Head of caudate nucleus (tissue), 42 donors: Measurements from ENCODE around the gene GREB1.

Experiments
- DNase-seq, 42 donors: peaks; one replicate each; pipeline versions ENCODE4 v3.0.0 to v3.0.0-alpha.2; 2020 to 2021; ENCODE audit warnings: mixed read lengths in 7 of 42
- intact Hi-C: fragments of 100-400 bp; cut with DNase I; formaldehyde crosslinking; loops from one replicate; pipeline ENCODE4 v1.15.0; 2022

Gene GREB1

DNA sequence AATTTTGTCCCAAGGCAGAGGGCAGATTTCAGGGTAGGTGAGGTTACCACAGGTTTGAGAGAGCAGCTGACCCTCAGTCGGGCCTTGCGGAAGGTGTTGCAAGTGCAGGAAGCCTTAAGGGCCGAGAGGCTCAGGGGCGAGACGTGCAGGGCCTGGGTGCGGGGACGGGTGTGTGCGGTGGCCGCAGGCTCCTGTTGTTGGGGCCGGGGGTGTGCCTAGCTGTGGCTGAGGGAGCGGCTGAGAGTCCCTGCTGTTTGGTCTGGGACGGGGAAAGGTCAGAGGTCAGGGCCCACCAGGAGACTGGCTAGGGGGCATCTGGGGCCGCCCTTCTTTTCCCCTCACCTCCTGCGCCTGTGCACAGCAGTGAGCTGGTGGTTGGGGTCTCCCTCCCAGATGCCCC, 83.7 kb downstream of the GREB1 start:
- no peak for DNase-seq
- intact Hi-C loops, result no loop called here

DNA sequence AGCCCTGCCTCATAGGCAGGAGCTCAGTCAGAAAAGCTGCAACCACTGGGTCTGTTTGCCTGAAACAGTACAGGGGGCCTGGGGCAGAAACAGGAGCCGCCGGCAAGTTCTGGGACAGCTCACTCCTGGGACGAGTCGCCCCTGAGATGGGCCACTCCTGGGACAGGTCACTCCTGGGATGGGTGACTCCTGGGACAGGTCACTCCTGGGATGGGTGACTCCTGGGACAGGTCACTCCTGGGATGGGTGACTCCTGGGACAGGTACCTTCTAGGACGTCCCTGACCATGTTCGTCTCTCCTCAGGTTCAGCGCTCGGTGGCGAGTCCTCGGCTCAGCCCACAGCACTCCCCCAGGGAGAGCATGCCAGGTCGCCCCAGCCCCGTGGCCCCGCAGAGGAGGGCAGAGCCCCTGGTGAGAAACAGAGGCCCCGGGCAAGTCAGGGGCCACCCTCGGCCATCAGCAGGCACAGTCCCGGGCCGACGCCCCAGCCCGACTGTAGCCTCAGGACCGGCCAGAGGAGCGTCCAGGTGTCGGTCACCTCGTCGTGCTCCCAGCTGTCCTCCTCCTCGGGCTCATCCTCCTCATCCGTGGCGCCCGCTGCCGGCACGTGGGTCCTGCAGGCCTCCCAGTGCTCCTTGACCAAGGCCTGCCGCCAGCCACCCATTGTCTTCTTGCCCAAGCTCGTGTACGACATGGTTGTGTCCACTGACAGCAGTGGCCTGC, 84.3 kb downstream of the GREB1 start:
- intact Hi-C loops, result no loop called here
- no peak for DNase-seq

DNA sequence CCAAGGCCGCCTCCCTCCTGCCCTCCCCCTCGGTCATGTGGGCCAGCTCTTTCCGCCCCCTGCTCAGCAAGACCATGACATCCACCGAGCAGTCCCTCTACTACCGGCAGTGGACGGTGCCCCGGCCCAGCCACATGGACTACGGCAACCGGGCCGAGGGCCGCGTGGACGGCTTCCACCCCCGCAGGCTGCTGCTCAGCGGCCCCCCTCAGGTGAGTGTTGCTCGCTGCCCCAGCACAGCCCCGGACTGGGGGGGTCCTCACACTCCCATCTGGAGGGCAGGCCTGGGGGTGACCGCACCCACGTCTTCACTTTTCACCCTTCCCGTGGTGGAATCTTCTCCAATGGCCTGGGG, 84.8 kb downstream of the GREB1 start:
- DNase-seq, result no peak
- intact Hi-C loops, result no loop called here

DNA sequence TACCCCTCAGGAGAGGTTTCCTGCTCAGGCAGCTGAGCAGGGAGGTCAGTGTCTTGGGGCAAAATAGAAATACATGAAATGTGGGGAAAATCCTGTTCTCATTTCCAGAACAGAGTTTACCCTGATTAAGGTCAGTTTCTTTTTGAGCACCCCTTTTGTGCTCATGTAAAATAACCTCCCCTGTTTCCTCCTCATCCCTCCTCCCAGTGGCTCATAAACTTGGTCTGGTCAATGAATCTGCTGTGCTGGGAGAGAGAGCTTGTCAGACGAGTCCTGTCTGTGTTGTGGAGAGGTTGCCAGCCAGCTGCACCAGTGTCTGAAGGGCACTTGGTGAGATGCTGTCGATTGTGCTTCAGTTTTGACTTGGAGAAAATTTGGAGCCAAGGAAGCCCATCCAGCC, 87.6 kb downstream of the GREB1 start:
- intact Hi-C loops, result no loop called here

DNA sequence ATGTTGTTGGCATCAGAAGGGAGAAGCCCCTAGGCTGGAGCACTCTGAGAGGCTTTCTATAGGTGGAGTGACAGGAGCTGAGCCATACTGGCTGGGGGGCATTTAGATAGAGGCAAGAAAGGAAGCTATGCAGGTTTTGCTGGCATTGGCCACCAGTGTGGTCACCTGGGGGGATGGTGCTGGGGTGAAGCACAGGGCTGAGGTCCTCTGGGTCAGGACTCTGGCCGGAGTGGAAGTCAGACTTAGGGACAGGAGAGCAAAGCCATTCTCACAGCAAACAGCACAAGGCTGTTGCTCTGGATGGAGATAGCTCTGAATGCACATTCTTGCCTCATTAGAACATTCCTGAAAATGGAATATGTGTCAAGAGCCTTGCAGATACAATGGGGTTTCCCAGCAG, 88.8 kb downstream of the GREB1 start:
- DNase-seq, result peak in 2 of 42 donors; percentile 1 to 5
- intact Hi-C loops, result no loop called here

More for the DNA sequence above, 87.6 kb downstream of the GREB1 start:
- peak in 14 of 42 donors; percentile 17 to 50 (median 32) for DNase-seq

DNA sequence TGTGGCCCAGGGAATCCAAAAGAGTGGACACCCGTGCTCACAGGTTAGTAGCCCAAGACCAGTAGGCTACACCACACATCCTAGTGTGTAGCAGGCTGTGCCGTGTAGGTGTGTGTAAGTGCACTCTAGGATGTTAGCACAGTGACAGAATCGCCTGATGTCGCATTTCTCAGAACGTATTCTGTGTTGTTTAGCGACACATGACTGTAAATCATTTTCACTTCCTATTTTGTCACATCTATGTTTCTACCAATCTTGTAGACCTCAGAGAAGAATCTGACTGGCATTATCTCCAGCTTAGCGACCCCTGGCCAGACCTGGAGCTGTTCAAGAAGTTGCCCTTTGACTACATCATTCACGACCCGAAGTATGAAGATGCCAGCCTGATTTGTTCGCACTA, 91.0 kb downstream of the GREB1 start:
- intact Hi-C loops, result no loop called here
- peak in 1 of 42 donors; percentile 9 for DNase-seq

DNA sequence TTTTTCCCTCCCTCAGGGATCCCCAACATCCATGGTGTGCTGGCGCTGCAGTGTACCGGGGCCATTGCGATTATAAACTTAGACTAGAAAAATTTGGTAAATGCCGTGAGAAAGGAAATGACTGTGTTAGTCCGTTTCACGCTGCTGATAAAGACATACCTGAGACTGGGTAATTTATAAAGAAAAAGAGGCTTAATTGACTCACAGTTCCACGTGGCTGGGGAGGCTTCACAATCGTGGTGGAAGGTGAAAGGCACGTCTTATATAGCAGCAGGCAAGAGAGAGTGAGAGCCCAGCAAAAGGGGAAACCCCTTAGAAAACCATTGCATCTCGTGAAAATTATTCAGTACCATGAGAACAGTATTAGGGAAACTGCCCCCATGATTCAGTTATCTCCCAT, 91.8 kb downstream of the GREB1 start:
- DNase-seq, result no peak
- intact Hi-C loops, result no loop called here

DNA sequence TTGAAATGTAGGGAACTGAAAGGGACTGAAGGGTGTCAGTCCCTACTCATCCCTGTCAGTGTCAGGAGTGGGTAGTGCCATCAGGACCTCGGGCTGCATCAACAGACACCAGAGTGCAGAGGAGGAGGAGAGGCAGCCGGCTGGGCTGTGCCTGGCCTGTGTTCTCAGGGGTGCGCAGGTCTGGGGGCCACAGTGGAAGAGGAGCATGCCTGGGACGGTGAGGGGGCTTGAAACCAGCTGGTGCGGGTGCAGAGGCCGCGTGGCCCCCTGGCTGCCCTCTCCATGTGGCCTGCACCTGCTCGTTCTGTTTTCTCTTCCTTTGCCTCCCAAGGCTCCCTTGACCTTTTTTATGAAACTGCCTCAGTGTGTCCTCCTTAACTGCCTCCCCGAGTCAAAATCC, 94.8 kb downstream of the GREB1 start:
- DNase-seq, result no peak
- intact Hi-C loops, result no loop called here

DNA sequence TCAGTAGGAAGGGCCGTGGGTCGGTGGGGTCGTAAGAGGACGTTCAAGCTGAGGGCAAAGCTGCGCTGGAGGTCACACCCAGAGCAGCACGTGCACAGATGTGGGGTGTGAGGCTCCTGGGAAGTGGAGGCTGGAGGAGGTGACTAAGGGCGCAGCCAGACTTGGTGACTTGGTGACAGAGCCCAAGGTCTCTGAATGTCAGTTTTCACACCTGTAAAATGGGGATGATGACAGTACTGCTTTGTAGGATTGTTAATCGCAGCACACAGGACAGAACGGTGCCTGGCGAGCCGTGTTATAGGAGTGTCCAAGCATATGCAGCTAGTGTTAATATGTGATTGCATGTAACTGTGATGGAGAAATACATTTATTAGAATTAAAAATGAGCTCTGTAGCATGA, 95.4 kb downstream of the GREB1 start:
- no peak for DNase-seq

DNA sequence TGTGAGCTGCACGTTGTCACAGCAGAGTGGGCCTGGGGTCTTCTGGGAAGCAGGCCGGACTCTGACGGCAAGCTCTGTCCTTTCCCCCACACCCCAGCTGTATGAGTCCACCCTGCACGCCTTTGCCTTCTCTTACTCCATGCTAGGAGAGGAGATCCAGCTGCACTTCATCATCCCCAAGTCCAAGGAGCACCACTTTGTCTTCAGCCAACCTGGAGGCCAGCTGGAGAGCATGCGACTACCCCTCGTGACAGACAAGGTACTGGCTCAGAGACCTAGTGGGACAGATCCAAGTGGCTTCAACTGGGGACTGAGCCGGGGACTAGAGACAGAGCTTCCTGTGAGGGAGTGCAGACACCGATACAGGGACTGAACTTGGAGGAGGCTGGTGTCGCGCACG, 96.0 kb downstream of the GREB1 start:
- no peak for DNase-seq
- intact Hi-C loops, result no loop called here

More for the DNA sequence above, 95.4 kb downstream of the GREB1 start:
- intact Hi-C loops, result no loop called here

DNA sequence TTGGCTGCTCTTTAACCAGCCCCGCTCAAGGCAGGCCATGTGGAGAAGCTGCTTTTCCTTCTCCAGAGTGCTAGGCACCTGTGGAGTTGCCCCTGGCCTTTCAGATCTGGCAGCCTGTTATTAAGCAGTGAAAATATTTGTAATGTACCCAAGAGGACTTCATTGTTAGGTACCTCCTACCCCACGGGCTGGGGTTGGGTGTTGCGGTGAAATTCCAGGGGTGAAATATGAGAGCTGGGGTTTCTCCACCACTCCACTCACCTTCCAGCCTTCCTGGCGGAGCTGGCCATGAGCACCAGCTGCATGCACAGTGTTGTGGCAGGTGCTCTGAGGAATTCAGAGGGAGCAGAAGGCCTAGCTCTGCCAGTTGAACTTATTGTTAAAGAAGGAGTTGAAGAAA, 97.0 kb downstream of the GREB1 start:
- DNase-seq, result no peak
- intact Hi-C loops, result no loop called here

DNA sequence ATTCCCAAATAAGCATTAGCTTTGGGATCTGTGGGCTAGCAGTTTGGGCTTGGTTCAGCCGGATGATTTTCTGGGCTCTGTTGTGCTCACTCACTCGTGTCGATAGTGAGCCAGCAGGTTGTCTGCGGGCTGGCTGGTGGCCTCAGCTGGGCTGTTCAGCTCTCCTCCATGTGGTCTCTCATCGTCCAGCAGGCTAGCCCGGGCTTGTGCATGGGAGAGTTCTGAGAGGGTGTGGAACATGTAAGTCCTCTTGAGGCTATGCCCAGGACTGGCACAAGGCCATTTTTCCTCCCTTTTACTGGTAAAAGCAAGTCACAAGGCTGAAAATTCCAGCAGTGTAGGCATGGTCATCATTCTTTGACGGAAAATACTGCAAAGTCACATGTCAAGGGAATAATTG, 97.6 kb downstream of the GREB1 start:
- no peak for DNase-seq
- intact Hi-C loops, result no loop called here

DNA sequence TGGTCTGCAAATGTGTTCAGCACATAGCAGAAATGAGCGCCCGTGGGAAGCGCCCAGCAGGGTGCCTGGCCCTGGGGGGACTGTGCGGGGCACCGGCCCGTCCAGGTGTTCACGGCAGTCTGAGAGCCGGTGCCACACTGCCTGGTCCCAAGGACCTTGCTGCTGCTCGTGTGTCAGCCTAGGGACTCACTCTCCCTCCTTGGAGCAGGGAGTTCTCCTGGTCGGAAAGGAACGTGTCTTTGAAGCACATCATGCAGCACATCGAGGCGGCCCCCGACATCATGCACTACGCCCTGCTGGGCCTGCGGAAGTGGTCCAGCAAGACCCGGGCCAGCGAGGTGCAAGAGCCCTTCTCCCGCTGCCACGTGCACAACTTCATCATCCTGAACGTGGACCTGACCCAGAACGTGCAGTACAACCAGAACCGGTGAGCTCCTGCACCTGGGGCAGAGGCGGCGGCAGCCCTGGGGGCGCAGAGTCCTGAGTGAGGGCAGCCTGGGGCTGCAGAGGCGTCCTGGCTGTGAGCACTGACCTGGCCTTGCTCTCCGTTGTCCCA, 100.2 kb downstream of the GREB1 start:
- peak in 1 of 42 donors; percentile 38 for DNase-seq
- intact Hi-C loops, result no loop called here

DNA sequence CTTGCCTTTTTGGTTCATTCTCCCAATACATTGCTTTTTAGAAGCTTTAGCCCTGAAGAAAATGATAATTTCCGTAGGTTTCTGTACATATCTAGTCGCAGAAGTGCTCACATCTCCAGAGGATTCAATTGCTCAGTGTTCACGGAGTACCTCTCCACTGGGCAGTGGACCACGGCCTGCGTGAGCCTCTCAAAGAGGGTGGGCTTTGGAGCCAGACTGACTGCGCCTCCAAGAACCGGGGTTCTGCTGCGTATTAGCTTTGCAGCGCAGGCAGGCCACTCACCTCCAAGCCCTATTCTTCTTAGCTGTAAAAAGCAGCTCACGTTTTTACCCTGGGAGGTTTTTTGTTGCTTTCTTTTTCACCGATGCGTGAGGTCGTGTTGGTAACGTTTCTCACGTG, 100.7 kb downstream of the GREB1 start:
- peak in 1 of 42 donors; percentile 6 for DNase-seq
- intact Hi-C loops, result no loop called here

DNA sequence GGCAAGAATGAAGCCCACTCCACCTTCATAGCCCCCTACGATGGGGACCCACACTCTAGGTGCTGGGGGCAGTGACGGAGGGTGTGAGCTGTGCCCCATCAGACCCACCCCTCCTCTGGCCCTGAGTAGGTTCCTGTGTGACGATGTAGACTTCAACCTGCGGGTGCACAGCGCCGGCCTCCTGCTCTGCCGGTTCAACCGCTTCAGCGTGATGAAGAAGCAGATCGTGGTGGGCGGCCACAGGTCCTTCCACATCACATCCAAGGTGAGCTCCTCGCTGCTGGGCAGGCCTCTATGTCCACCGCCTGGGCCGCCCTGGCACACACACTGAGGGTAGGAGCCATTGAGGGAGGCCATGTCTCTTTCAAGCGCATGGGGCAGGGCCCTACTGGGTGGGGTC, 101.3 kb downstream of the GREB1 start:
- intact Hi-C loops, result no loop called here
- DNase-seq, result peak in 1 of 42 donors; percentile 10

DNA sequence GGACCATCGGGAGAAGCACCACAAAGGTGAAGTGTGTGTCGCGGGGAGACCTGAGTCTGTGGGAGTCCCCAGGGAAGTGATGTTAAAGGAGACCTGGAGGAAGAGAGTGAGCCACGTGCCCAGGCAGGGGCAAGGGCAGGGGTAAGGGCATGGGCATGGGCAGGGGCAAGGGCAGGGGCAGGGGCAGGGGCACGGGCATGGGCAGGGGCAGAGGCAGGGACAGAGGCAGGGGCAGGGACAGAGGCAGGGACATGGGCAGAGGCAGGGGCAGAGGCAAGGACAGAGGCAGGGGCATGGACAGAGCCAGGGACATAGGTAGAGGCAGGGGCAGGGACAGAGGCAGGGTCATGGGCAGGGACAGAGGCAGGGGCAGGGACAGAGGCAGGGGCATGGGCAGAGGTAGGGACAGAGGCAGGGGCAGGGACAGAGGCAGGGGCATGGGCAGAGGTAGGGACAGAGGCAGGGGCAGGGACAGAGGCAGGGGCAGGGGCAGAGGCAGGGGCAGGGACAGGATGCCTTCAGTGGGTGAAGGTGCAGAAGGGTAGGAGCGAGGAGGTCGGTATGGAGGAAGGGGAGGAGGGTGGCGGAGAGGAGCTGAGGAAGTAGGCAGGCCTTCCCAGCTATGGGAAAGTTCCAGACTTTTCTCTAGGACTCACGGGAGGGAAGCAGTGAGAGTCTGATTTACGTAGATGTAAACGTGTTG, 102.9 kb downstream of the GREB1 start:
- no peak for DNase-seq

DNA sequence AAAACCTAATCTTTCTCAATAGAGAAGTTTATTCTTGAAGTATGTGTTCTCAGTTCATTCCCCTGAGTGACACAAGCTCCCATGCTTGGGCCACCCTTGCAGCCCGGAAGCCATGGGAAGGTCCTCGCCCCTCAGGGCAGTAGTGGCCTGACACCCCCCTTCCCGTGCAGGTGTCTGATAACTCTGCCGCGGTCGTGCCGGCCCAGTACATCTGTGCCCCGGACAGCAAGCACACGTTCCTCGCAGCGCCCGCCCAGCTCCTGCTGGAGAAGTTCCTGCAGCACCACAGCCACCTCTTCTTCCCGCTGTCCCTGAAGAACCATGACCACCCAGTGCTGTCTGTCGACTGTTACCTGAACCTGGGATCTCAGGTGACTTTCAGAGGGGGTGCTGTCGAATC, 103.7 kb downstream of the GREB1 start:
- intact Hi-C loops, result no loop called here

More for the DNA sequence above, 102.9 kb downstream of the GREB1 start:
- intact Hi-C loops, result no loop called here

DNA sequence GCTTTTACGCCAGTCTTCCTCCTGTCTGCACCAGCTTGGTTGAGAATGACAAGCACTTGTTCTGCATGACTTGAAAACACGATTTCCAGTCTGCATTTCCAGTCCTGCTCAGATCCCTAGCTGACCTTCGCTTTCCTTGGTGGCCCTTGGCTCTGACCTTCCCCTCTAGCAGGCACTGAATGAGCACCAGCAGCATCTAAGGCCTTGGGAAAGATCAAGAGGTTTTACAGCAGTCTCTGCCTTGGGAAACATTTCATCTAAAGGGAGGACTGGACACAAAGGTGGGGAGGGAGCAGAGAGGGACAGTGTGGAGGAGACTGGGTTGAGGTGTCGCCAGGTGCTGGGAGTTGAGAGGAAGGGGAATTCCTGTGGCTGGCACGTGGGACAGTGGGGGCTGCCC, 105.7 kb downstream of the GREB1 start:
- intact Hi-C loops, result no loop called here
- no peak for DNase-seq

More for the DNA sequence above, 103.7 kb downstream of the GREB1 start:
- DNase-seq, result no peak

DNA sequence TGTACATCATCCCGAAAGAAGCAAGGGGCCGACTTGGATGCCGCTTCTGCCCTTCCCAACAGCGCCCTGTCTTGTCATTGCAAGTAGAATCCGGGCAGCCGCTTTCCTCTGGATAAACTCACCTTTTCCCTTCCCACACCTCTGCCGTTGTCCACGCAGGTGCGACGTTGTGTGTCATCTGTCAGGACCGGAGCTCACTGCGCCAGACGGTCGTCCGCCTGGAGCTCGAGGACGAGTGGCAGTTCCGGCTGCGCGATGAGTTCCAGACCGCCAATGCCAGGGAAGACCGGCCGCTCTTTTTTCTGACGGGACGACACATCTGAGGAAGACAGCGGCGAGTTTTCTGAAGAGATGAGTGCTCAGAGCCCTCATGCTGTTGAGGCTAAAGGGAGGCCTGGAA, 106.3 kb downstream of the GREB1 start:
- intact Hi-C loops, result no loop called here
- DNase-seq, result no peak

DNA sequence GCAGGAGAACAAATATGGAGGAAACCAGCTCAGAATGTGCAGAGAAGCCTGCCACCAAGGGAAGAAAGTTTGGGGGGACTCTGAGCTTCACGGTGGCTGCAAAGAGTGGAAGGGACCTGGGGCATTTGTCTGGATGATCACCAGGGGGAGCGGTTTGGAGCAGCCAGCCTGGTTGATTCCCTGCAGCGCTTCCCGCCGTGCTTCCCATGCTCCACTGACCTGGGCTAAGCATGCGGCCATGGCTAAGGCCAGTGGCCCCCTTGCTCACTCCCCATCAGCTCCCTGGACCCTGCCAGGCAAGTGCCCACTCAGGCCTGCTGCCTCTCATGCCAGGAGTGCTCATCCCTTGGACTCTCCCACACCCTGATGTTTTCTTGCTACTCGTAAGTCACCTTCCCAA, 109.1 kb downstream of the GREB1 start:
- no peak for DNase-seq
- intact Hi-C loops, result no loop called here

DNA sequence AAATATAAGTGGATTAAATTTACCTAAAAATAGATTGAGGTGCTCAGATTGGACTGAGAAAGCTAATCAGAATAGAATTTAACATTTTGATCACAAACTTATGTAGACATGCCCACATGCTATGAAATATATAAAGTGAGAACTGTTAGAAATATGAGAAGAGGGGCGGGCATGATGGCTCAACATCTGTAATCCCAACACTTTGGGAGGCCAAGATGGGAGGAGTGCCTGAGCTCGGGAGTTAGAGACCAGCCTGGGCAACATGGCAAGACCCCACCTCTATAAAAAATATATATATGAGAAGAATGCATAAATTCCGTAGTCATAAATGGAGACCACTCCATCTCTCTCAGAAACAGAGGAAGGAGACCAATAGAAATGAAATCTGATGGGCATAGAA, 110.4 kb downstream of the GREB1 start:
- no peak for DNase-seq
- intact Hi-C loops, result no loop called here
